HG03432 (cell line): ENCODE results near the gene KYAT1.

ENCODE experiments used
- ATAC-seq: cut with Tn5 transposase; IDR thresholded peaks from one replicate; pipeline ENCODE4 v1.9.1; 2021; ENCODE audit warnings: mild to moderate bottlenecking, moderate library complexity; ENCODE audit not compliant: unreplicated experiment

KYAT1 gene

GRCh38 chr9:128909859-128910258 is 28.1 kb upstream of the KYAT1 start:
- ATAC-seq: no peak

- ATAC-seq: no peak
These were observed 26.6 kb upstream of the KYAT1 start for GRCh38 chr9:128908372-128908771.

- no peak for ATAC-seq
These were observed 25.0 kb upstream of the KYAT1 start for GRCh38 chr9:128906741-128907140.

GRCh38 chr9:128905964-128906363 is 24.2 kb upstream of the KYAT1 start:
- no peak for ATAC-seq

GRCh38 chr9:128903871-128904620 is 22.3 kb upstream of the KYAT1 start:
- no peak for ATAC-seq

GRCh38 chr9:128903079-128903461 is 21.3 kb upstream of the KYAT1 start:
- ATAC-seq: no peak

GRCh38 chr9:128902351-128903078 is 20.8 kb upstream of the KYAT1 start:
- peak; percentile 84 for ATAC-seq

- ATAC-seq: peak; percentile 5
These were observed 20.1 kb upstream of the KYAT1 start for GRCh38 chr9:128901822-128902221.

- no peak for ATAC-seq
These were observed 19.6 kb upstream of the KYAT1 start for GRCh38 chr9:128901379-128901778.

GRCh38 chr9:128899566-128900322 is 18.0 kb upstream of the KYAT1 start:
- no peak for ATAC-seq

GRCh38 chr9:128898845-128899565 is 17.3 kb upstream of the KYAT1 start:
- ATAC-seq: no peak

- no peak for ATAC-seq
These were observed 16.6 kb upstream of the KYAT1 start for GRCh38 chr9:128898382-128898781.

GRCh38 chr9:128895556-128895955 is 13.8 kb upstream of the KYAT1 start:
- no peak for ATAC-seq

- ATAC-seq: no peak
These were observed 13.0 kb upstream of the KYAT1 start for GRCh38 chr9:128894764-128895163.

- no peak for ATAC-seq
These were observed 11.6 kb upstream of the KYAT1 start for GRCh38 chr9:128893354-128893753.

GRCh38 chr9:128892221-128892921 is 10.6 kb upstream of the KYAT1 start:
- no peak for ATAC-seq

GRCh38 chr9:128891321-128892220 is 9.8 kb upstream of the KYAT1 start:
- no peak for ATAC-seq

- no peak for ATAC-seq
These were observed 6.2 kb upstream of the KYAT1 start for GRCh38 chr9:128887914-128888350.

- no peak for ATAC-seq
These were observed 5.3 kb upstream of the KYAT1 start for GRCh38 chr9:128887049-128887448.
